GM12875 (cell line): ENCODE measurements around the gene RERE.

ENCODE experiments used
- H3K4me3 ChIP-seq: one replicate; pipeline ENCODE4 v1.5.1; 2011; ENCODE audit warnings: low read depth, low read length, control low read depth
- TF ChIP-seq, protein P1 (sequence below): IDR thresholded peaks from 2 replicates; pipeline ENCODE4 v1.5.1; 2011; ENCODE audit warnings: low read depth, mild to moderate bottlenecking, control low read depth, inconsistent platforms, low read length, moderate library complexity, borderline replicate concordance; ENCODE audit not compliant: insufficient read depth

The RERE gene

GRCh38 chr1:8814865-8815264, 2.6 kb downstream of the RERE start:
- no peak overlapping the region for H3K4me3 ChIP-seq
- TF ChIP-seq, protein P1, sequence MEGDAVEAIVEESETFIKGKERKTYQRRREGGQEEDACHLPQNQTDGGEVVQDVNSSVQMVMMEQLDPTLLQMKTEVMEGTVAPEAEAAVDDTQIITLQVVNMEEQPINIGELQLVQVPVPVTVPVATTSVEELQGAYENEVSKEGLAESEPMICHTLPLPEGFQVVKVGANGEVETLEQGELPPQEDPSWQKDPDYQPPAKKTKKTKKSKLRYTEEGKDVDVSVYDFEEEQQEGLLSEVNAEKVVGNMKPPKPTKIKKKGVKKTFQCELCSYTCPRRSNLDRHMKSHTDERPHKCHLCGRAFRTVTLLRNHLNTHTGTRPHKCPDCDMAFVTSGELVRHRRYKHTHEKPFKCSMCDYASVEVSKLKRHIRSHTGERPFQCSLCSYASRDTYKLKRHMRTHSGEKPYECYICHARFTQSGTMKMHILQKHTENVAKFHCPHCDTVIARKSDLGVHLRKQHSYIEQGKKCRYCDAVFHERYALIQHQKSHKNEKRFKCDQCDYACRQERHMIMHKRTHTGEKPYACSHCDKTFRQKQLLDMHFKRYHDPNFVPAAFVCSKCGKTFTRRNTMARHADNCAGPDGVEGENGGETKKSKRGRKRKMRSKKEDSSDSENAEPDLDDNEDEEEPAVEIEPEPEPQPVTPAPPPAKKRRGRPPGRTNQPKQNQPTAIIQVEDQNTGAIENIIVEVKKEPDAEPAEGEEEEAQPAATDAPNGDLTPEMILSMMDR = no peak

- TF ChIP-seq, protein P1 = no peak
These were observed 3.4 kb downstream of the RERE start for GRCh38 chr1:8813991-8814390.

GRCh38 chr1:8813016-8813763, 4.2 kb downstream of the RERE start:
- TF ChIP-seq, protein P1 = no peak
- H3K4me3 ChIP-seq = no peak overlapping the region

More at GRCh38 chr1:8813991-8814390, 3.4 kb downstream of the RERE start:
- H3K4me3 ChIP-seq = no peak overlapping the region

- TF ChIP-seq, protein P1 = no peak
These were observed 5.4 kb downstream of the RERE start for GRCh38 chr1:8812081-8812480.

DNA sequence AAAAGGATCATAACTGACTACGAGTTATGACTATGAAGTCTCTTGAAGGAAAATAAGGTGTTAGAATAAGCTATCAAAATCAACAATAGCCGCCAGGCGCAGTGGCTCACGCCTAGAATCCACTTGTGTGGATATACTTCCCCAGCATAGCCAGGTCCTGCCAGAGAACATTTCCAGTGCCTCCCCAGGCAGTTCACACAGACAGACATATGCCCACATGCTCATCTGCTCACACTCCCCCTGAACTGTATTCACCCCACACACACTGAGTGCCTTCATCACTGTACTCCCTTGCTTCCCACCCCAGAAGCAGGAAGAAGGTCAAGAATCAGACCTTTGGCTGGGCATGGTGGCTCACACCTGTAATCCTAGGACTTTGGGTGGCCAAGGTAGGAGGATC, 6.5 kb downstream of the RERE start:
- TF ChIP-seq, protein P1 = no peak
- H3K4me3 ChIP-seq = no peak overlapping the region

More at GRCh38 chr1:8812081-8812480, 5.4 kb downstream of the RERE start:
- no peak overlapping the region for H3K4me3 ChIP-seq

GRCh38 chr1:8809342-8809736, 8.1 kb downstream of the RERE start:
- TF ChIP-seq, protein P1 = no peak
- no peak overlapping the region for H3K4me3 ChIP-seq

DNA sequence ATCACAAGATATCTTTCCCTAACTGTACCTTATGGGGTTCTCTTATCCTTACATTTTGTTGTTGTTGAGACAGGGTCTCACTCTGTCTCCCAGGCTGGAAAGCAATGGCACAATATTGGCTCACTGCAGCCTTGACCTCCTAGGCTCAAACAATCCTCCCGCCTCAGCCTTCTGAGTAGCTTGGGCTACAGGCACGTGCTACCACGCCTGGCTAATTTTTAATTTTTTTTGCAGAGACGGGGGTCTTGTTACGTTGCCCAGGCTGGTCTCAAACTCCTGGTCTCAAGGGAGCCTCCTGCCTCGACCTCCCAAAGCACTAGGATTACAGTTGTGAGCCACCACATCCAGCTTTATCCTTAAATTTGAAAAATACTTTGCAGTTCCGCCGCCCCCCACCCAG, 10.4 kb downstream of the RERE start:
- TF ChIP-seq, protein P1 = no peak
- H3K4me3 ChIP-seq = no peak overlapping the region
